ENCODE results near the gene GIMAP4. TPM values are rescaled to one million over a fixed set of nuclear protein-coding genes. Genes with fewer than 3 reads are reported as not detected.

Gene GIMAP4
- total and polyA plus RNA-seq, 2 donors (not counting 1 experiment from before 2014, with no cell fraction given), result 0.27 to 0.66 TPM

GRCh38 chr7:150564566-150564965, 2.6 kb upstream of the GIMAP4 start:
- Histone ChIP-seq H3K4me1 (ENCODE audit: control insufficient read depth in 2 of 2, insufficient read depth in 2 of 2, low read length in 2 of 2) (no peaks in the 10 kb centered on the region), H3K79me2 (ENCODE audit: control insufficient read depth, insufficient read depth, low read length) (no peaks in the 10 kb centered on the region), H3K9me3 (ENCODE audit: control extremely low read depth in 1 of 3, control insufficient read depth in 2 of 3, insufficient read depth in 1 of 3, low read length in 2 of 3) (peaks cover 3 to 14% (median 10%) of the 10 kb centered on the region in 3 donors), H4K20me1 (ENCODE audit: control insufficient read depth, insufficient read depth, low read length, poor library complexity, severe bottlenecking) (no peaks in the 10 kb centered on the region), H3K27me3 (replicated peaks in 1 of 4; ENCODE audit: control extremely low read depth in 1 of 4, control insufficient read depth in 3 of 4, insufficient read depth in 4 of 4, low read length in 3 of 4) (peaks cover 0 to 4% (median 0%) of the 10 kb centered on the region in 4 experiments), H3K9ac (ENCODE audit: low read length) (no peak overlapping the region), H3K36me3 (replicated peaks in 1 of 2; ENCODE audit: control extremely low read depth in 1 of 2, control insufficient read depth in 1 of 2, extremely low read depth in 1 of 2, insufficient read depth in 2 of 2, low read length in 1 of 2) (no peaks in the 10 kb centered on the region), H2AFZ (ENCODE audit: insufficient read depth, low read depth, low read length, poor library complexity, severe bottlenecking) (no peak overlapping the region), H3K4me3 (ENCODE audit: control extremely low read depth in 1 of 5, extremely low read depth in 1 of 5, insufficient read depth in 1 of 5, low read depth in 2 of 5, low read length in 4 of 5) (no peak overlapping the region), H3K4me2 (replicated peaks; ENCODE audit: low read depth, low read length, poor library complexity, severe bottlenecking) (no peak overlapping the region), H3K27ac (ENCODE audit: low read length in 2 of 2) (no peak overlapping the region)
- ChIA-PET CTCF (no interaction called here), POLR2A (no interaction called here)
- no peak overlapping the region for H3K4me3 Mint-ChIP-seq
- intact Hi-C loops (cut with micrococcal nuclease), result no loop called here
- no CpG with 5 or more reads among the region's 3 CpGs for WGBS (ENCODE audit: insufficient coverage)
- TF ChIP-seq CTCF (IDR thresholded peaks at IDR 0.05), result no peak
- no peak for TF ChIP-seq EZH2 (IDR thresholded peaks at IDR 0.05; ENCODE audit: borderline replicate concordance, insufficient read depth, low read depth, low read length, poor library complexity, severe bottlenecking)
- no peaks in the 10 kb centered on the region for H3K4me1 Mint-ChIP-seq
- DNase-seq (no peak), ATAC-seq (ENCODE audit: low read depth) (no peak)
- peaks cover 16% of the 10 kb centered on the region for H3K9me3 Mint-ChIP-seq (ENCODE audit: insufficient read depth)
- H3K27ac Mint-ChIP-seq, result no peak overlapping the region
- H3K27me3 Mint-ChIP-seq, result peaks cover 12% of the 10 kb centered on the region

GRCh38 chr7:150565239-150565638, 2.0 kb upstream of the GIMAP4 start:
- 95% methylated on average over 6 of the region's 7 CpGs for WGBS (ENCODE audit: insufficient coverage)
- H3K4me1 ChIP-seq (ENCODE audit: control insufficient read depth in 2 of 2, insufficient read depth in 2 of 2, low read length in 2 of 2), result no peaks in the 10 kb centered on the region
- H3K27me3 Mint-ChIP-seq, result peaks cover 12% of the 10 kb centered on the region
- CTCF ChIA-PET, result no interaction called here
- no peaks in the 10 kb centered on the region for H3K79me2 ChIP-seq (ENCODE audit: control insufficient read depth, insufficient read depth, low read length)
- no peaks in the 10 kb centered on the region for H3K36me3 ChIP-seq (replicated peaks in 1 of 2; ENCODE audit: control extremely low read depth in 1 of 2, control insufficient read depth in 1 of 2, extremely low read depth in 1 of 2, insufficient read depth in 2 of 2, low read length in 1 of 2)
- H3K9ac ChIP-seq (ENCODE audit: low read length), result no peak overlapping the region
- intact Hi-C loops (cut with micrococcal nuclease), result no loop called here
- H3K27me3 ChIP-seq (replicated peaks in 1 of 4; ENCODE audit: control extremely low read depth in 1 of 4, control insufficient read depth in 3 of 4, insufficient read depth in 4 of 4, low read length in 3 of 4), result peaks cover 0 to 4% (median 0%) of the 10 kb centered on the region in 4 experiments
- H3K4me2 ChIP-seq (replicated peaks; ENCODE audit: low read depth, low read length, poor library complexity, severe bottlenecking), result no peak overlapping the region
- DNase-seq, result no peak
- no peak for ATAC-seq (ENCODE audit: low read depth)
- H3K9me3 ChIP-seq (ENCODE audit: control extremely low read depth in 1 of 3, control insufficient read depth in 2 of 3, insufficient read depth in 1 of 3, low read length in 2 of 3), result peaks cover 3 to 13% (median 10%) of the 10 kb centered on the region in 3 donors
- no peak overlapping the region for H3K27ac ChIP-seq (ENCODE audit: low read length in 2 of 2)
- no peaks in the 10 kb centered on the region for H4K20me1 ChIP-seq (ENCODE audit: control insufficient read depth, insufficient read depth, low read length, poor library complexity, severe bottlenecking)
- no peaks in the 10 kb centered on the region for H3K4me1 Mint-ChIP-seq
- no peak overlapping the region for H2AFZ ChIP-seq (ENCODE audit: insufficient read depth, low read depth, low read length, poor library complexity, severe bottlenecking)
- no peak for TF ChIP-seq CTCF (IDR thresholded peaks at IDR 0.05)
- H3K4me3 ChIP-seq (ENCODE audit: control extremely low read depth in 1 of 5, extremely low read depth in 1 of 5, insufficient read depth in 1 of 5, low read depth in 2 of 5, low read length in 4 of 5), result no peak overlapping the region
- no peak overlapping the region for H3K4me3 Mint-ChIP-seq
- no peak overlapping the region for H3K27ac Mint-ChIP-seq
- H3K9me3 Mint-ChIP-seq (ENCODE audit: insufficient read depth), result peaks cover 11% of the 10 kb centered on the region
- POLR2A ChIA-PET, result no interaction called here
